HG03575 (cell line): ENCODE results near the gene PTPRJ.
"Not testable (repeated sequence)": the region's sequence is repeated elsewhere in the genome, so short reads cannot be mapped to it uniquely, and the experiment has no call there.

Experiments used
- ATAC-seq: cut with Tn5 transposase; IDR thresholded peaks from one replicate; pipeline ENCODE4 v1.9.1; 2021; ENCODE audit not compliant: unreplicated experiment, insufficient number of reproducible peaks, low FRiP score; ENCODE audit errors: extremely low read depth

Gene PTPRJ

DNA sequence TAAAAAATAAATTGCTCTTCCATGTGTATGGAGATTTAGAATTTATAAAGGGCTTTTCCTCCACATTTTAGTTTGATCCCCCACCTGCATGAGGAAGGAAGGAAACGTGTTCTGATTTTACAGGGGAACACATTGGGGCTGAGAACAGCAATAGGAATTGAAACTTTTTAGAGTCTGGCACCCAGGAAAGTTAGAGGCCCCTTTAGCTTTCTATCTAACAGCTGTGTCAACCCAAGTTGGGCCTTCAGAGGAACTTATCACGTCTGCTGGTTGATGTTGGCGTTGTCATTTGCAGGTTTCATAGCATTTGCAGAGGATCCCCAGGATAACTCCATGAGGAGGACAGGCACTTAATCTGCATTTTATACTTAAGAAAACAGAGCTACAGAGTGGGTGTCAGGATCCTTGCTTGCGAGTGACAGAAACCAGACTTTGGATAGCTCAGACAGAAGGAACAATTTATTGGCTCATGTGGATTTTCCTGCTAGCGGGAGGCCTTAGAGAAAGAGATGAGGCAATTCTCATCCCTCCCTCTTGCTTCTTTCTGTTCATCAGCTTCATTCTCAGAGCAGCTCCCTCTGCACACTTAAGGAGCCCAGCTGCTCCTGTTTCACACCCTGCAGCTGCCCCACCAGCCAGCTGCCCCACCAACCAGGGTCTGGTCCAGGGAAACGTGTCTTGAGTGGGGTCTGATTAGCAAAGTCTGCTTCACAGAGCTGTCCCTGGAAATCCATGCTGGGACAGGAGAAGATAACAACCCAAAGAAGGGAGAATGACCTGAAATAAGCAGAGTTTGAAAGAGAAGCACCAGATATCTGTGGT lies 143.8 kb downstream of the PTPRJ start:
- no peak for ATAC-seq

DNA sequence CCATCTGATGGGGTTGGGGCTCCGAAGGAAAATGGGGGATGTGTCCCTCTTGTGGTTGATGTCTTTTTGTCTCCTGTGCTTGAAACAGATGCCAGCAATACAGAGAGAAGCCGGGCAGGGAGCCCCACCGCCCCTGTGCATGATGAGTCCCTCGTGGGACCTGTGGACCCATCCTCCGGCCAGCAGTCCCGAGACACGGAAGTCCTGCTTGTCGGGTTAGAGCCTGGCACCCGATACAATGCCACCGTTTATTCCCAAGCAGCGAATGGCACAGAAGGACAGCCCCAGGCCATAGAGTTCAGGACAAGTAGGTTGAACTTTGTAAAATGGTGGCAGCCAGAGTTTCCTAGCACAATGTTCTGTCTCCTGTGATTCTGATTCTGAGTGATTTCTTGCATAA lies 144.5 kb downstream of the PTPRJ start:
- ATAC-seq = no peak

DNA sequence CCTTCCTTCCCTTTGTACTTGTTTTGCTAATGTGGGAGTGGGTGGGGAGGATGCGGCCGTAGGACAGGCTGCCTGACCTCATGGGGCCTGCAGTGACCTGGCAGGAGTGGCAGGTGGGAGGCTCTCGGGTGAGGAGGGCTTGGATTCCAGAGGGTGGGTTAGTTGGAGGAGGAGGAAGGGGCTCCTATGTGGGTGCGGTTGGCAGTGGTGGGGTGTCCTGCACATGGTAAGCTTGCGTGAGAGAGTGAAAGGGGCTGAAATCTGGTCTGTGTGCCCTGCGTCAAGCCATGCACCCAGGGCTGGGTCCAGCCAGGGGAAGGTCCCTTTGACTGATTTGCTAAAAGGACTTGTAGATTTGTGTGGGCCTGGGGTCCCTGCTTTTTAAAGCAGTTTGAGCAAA lies 145.5 kb downstream of the PTPRJ start:
- ATAC-seq = no peak

DNA sequence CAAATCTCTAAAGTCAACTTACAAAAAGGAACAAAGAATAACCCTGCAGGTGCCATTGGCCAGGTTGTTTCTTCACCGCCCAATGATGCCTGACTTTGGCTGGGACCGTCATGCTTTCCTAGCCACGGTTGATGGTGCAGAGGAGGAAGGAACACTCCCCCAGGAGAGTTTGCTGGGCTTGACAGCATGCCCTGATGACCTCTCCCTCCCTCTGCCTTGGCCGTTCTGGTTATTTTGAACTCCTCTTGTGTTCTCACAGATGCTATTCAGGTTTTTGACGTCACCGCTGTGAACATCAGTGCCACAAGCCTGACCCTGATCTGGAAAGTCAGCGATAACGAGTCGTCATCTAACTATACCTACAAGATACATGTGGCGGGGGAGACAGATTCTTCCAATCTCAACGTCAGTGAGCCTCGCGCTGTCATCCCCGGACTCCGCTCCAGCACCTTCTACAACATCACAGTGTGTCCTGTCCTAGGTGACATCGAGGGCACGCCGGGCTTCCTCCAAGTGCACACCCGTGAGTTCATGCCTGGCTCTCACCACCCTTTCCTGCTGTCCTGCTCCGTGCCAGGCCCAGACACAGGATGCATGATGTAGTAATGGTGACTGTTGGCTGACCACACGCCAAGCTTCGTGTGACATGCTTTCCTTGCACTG lies 147.3 kb downstream of the PTPRJ start:
- no peak for ATAC-seq

DNA sequence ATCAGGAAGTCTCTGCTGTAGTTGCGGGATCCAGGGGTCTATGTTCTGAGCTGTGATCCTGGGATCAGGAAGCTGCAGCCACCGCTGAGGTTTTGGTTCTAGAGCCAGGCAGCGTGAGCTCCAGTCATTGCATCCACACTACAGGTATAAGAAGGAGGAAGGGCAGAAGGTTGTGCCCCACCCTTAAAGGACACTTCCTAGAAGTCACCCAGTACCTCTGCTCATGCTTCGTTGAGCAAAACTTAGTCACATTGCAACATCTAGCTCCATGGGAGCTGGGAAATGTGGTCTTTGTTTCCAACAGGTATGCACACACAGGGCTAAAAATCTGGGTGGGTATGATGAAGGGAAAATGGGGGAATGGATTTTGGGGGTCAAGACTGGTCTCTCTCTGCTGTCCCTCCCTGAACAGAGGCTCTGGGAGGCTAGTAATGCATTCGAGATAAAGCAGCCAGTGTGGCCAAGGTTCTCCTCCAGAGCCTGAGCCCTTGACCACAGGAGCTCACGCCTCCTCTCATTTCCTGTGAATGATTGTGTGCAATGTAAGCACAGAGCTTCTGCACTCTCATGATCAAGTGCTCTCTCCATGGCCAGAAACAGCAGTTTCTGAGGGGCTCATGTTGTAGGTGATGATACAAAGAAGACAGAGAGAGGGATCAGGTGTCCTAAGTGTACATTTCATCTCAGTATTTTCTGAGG lies 149.5 kb downstream of the PTPRJ start:
- ATAC-seq = no peak

DNA sequence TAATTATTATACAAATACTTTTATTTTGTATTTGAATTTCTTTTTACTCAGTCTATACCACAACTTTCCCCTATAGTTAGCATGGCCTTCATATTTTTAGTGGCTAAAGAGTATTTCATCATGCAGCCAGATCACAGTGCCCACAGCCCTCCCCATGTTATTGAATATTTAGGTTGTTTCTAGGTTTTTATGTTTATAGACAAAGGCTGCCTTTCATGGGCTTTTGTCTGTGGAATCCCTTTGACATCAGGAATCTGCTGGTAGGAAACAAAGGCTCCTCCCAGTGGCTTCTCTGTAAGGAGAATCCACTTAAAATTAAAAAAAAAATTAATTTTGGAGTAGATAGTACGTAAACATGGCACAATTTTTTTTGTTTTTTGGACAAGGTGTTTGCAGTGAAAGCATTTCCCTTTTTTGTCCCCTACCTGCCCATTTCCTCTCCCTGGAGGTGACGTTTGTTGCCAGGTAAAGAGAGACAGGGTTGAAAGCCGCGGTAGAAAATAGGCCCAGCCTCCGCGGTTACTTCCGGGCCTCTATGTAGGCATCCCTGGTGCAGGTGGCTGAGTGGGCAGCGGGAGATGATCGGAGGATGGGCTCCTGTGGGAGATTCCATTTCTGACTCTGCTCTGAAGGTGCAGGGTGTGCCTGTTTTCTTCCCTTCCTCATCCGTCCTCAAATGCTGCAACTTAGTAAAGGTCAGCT lies 154.0 kb downstream of the PTPRJ start:
- no peak for ATAC-seq

DNA sequence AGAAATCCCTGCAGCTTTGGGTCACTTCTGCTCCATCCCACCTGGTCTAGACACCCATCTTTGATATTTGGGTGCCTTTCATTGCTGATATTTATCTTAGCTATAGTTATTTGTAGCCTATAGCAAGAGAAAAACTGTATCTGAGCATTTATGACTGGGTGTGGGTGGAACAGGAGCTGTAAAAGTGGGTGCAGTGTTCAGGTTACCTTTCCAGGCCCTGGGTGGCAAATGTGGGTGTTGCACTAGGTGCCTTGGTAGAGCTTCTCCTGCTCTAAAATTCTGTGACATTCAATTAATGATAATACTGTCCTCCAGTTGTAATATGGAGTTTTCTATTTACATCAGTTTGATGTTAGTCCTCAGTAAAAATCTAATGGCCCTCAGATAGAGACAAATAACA lies 157.9 kb downstream of the PTPRJ start:
- ATAC-seq = no peak

DNA sequence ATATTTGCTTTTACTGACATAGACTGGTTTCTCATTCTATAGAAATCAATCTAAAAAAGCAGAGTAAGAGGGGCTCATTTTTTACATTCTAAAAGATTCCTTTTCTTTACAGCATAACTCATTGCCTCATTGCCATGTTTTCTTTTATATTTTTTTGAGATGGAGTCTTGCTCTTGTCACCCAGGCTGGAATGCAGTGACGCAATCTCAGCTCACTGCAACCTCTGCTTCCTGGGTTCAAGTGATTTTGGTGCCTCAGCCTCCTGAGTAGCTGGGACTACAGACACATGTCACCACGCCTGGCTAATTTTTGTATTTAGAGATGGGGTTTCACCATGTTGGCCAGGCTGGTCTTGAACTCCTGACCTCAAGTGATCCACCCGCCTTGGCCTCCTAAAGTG lies 159.5 kb downstream of the PTPRJ start:
- ATAC-seq = not testable (repeated sequence)

DNA sequence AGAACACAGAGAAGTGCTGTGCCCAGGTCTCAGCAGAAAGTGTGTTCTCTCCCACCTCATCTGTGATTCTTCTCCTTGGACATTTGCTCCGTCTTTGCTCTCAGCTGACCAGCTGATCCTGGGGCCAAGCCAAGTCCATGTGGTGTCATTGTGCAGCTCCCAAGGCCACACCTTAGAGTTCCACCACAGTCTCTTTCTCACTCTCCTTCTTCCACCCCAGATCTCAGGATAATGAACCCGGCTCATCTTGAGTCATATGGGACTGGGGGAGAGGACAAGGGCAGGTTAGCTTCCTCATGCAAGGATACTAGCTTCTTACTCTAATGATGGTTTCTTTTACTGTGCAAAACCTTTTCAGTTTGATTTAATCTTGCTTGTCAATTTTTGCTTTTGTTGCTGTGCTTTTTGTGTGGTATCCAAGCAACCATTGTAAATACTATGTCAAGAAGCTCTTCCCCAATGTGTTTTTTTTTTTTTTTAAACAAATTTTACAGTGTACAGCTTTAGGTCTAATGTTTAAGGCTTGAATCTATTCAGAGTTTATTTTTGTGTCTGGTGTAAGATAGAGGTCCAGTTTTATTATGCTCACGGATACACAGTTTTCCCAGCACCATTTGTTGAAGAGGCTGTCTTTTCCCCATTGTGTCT lies 161.2 kb downstream of the PTPRJ start:
- no peak for ATAC-seq

DNA sequence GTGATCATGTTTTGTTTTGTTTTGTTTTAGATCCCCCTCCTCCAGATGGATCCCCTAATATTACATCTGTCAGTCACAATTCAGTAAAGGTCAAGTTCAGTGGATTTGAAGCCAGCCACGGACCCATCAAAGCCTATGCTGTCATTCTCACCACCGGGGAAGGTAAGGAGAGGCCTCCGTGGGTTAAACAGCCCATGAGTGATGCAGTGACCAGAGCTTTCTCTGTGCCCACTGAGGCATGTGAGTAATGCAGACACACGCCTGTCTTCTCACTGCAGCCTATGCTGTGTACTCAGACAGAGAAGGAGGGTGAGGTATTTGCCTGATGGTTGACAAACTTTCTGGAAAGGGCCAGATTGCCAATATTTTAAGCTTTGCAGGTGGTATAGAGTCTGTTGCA lies 162.5 kb downstream of the PTPRJ start:
- ATAC-seq = no peak

DNA sequence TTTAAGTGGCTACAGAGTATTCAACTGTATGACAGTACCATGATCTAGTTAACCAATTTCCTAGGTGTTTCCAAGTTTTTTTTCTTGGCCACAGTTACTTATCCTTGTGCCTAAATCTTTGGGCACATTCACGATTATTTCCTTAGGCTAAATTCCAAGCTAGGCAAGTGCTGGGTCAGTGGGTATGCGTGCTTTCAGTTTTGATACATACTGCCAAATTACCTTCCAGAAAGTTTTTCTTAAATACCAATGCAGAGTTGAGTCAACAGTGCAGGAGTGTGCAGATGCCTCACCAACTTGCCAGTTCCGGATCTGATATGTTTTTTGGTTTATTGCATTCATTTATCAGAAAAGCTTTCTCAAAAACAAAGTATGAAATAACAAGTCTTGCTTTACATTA lies 168.4 kb downstream of the PTPRJ start:
- no peak for ATAC-seq

DNA sequence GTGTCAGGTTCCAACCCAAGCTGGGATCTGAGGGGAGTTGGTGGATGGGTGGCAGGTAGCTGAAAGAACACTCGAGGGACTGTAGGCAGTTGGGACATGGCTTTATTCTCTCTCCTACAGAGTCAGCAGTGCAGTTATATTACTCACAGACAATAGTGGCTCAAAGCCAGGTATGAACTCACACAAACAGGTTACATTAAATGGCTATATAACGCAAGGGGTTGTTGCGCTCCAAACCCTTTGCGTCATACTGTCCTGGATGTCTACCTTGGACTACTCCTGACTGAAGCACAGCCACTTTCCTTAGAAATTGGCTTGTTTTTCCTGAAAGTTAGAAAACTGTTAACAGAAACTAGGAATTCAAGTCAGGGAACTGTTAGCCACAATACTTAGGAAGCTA lies 169.9 kb downstream of the PTPRJ start:
- no peak for ATAC-seq

DNA sequence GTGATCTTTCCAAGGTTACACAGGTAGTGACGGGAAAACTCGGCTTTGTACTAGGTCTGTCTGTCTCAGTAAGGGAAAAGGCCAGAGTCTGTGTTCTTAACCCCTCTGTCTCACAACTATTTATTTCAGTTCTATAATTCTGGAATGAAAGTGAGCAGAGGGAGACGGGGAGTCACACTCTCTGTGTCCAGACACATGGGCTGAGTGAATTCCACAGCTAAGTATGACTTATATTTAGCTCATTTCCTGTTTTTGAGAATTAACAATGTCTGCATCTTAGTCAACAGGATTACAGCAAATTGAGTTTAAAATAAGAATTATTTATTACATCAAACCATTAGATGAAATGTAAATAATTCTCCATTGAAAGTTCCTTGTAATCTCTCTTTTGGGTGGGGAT lies 173.8 kb downstream of the PTPRJ start:
- ATAC-seq = no peak

DNA sequence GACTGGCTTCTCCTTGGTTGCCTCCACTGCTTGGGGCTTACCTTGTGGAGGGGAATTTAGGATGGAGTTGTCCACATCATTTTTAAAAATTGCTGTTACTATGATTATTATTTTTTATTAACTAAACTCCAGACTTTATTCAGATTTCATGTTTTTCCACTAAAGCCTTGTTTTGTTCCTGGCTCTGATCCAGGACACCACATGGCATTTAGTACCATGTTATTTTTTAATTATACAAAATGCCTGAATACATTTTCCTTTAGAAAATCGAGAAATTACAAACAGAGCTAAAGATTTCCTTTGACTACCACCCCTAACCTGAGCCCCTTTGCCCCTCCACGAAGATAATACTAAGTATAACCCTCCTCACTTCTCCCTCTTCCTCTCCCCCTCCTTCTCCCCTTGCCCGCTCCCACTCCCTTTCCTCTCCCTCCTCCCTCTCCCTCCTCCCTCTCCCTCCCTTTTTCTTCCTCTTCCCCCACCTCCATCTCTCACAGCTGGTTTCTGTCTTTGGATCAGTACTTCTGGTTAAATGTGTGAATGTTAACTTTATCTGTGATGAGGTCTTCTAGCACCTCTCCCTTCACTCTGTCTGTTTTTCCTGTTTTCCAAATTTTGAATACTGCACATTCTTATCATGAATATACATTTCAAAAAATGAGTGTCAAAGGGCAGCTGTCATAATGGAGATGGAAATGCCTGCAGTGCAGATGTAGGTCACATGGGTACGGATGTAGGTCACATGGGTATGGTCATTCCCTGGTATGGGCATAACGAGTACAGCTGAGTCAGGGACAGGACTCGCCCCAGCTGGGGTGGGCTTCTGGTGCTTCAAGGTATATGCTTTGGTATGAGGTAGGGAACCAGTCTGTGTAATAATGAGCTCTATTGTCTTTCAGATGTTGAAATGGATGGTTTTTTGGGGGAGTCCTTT lies 181.9 kb downstream of the PTPRJ start:
- no peak for ATAC-seq

DNA sequence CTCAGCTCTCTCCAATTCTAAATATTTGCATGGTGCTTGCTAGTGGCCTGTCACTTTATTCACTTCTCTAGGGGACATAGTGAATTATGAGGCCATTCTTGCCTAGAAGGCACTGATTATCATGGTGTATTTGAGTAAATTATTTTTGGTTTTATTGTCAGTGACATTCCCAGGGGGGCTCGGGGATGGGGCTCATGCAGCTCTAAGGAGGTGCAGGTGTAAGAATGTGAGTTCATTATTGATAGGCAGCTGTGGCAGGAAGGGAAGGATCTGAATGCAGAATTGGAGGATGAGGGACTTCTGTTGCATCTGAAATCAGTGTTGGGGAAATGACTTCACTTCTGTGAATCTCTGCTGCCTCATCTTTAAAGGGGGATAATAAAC lies 182.5 kb downstream of the PTPRJ start:
- no peak for ATAC-seq

DNA sequence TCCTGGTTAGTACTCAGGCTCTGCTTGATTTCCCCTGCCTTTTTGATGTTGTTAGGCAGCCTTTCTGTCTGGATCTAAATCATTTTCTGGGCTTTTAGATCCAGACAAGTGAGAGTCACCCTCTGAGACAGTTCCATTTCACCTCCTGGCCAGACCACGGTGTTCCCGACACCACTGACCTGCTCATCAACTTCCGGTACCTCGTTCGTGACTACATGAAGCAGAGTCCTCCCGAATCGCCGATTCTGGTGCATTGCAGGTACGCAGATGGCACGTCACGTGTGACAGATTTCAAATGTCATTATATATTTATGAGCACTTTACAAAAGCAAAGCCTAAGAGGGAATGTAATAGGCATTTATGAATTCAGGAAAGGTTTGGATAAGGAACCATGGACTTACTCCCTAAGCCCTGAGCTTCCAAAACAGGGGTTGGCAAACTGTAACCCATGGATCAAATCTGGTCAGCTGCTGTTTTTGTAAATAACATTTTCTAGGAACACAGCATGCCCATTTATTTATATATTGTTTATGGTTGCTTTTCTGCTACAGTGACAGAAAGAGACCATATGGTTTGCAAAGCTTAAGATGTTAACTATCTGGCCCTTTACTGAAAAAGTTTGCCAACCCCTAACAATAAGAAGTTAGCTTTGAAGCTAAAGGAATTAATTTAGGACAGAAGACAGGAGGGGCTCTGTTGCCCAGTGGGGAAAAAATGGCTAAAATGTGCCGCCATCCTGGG lies 183.2 kb downstream of the PTPRJ start:
- no peak for ATAC-seq

DNA sequence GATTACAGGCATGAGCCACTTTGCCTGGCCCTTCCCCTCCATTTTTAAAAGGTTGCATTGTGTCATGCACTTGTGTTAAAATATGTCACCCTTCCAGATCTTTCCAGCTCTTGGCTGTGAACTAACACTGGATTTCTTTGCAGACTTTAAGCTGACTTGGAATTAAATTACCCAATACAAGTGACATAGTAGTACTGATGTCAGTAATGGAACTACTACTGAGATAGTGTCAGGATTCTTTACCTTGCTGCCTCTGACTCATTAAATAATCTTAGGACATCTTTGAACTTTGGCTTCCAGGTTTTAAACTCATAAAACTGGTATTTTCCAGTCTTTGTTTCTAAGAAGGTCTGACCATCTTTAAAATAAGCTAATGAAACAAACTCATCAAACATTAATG lies 184.5 kb downstream of the PTPRJ start:
- no peak for ATAC-seq

DNA sequence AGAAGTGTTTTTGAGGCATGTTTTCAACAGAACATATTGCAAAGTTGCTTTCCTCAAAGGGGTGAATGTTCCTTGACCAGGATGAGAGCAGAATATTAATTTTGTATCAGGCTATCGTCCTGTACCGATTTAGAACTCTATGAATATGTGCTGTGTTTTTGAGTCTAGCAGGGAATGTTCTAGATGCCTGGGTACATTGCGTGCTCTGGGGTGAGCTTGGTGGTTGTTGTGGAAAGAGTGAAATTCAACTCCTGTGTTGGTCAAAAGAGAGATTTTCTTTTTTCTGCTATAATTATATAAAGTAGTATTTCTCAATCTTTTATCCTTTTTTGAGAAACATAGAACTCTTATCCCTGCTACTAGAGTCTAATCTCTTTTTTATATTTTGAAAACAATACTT lies 185.1 kb downstream of the PTPRJ start:
- no peak for ATAC-seq
